Measurements from ENCODE around the gene DLGAP1. TPM values are rescaled to one million over a fixed set of nuclear protein-coding genes. Genes with fewer than 3 reads are reported as not detected.

DLGAP1 gene
- total RNA-seq, 4 donors from 2014 or later = 0.13 to 6.2 (median 0.53) TPM

DNA sequence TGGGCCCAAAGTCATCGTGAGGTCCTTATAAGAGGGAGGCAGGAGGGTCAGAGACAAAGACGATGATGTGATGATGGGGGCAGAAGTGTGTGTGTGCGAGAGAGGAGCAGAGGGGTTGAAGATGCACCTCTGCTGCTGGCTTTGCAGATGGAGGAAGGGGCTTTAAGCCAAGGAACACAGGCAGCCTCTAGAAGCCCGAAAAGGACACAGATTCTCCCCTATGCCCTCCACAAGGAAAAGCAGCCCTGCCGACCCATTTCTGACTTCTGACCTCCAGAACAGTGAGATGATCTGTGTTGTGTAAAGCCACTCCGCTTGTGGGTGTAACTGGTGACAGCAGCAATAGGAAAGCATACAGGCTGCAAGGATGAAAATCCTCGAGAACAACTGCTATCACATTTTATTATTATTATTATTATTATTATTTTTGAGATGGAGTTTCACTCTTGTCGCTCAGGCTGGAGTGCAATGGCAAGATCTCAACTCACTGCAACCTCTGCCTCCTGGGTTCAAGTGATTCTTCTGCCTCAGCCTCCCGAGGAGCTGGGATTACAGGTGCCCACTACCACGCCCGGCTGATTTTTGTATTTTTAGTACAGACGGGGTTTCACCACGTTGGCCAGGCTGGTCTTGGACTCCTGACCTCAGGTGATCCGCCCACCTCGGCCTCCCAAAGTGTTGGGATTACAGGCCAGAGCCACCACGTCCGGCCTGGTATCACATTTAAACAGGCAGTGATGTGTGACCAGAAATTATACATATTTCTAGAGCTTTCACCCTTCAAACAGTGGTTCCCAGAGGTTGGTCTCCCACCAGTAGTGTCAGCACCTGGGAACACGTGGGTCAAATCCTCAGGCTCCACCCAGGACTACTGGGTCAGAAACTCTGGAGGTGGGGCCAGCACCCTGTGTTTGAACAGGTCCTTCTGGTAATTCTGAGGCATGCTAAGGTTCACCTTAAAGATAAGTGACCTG, 834.7 kb downstream of the DLGAP1 start:
- no peak for ATAC-seq
- TF ChIP-seq CTCF (IDR thresholded peaks at IDR 0.05 in 4 of 5, conservative IDR thresholded peaks at IDR 0.05 in 1 of 5) = no peak
- no peak for TF ChIP-seq POLR2A (IDR thresholded peaks at IDR 0.05)
- H3K27me3 ChIP-seq = no peaks in the 10 kb centered on the region
- H3K4me1 ChIP-seq = peaks cover 14 to 15% of the 10 kb centered on the region in 2 donors
- no peak overlapping the region for H3K4me3 ChIP-seq
- in situ Hi-C loops (cut with MboI; ENCODE audit: low sequenced_read_pairs in 4 of 4) (no loop called here), intact Hi-C loops (cut with DNase I; ENCODE audit: low total_unique reads) (no loop called here)
- H3K9me3 ChIP-seq = no peaks in the 10 kb centered on the region
- H3K36me3 ChIP-seq = no peaks in the 10 kb centered on the region
- no peak for DNase-seq
- H3K27ac ChIP-seq = no peak overlapping the region

DNA sequence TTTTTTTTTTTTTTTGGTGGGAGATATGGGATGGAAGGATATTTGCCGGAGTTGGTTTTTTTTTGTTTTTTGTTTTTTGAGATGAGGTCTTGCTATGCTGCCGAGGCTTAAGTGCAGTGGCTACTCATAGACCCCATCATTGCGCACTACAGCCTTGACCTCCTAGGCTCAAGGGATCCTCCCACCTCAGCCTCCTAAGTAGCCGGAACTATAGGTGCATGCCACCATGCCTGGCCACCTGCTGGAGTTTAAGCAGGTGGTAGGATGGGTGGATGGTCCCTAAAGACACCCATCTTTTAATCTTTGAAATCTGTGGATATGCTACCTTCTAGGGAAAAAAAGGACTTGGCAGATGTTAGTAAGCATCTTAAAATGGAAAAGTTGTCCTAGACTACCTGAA, 835.4 kb downstream of the DLGAP1 start:
- Histone ChIP-seq H3K36me3 (no peaks in the 10 kb centered on the region), H3K4me1 (peaks cover 14 to 15% of the 10 kb centered on the region in 2 donors), H3K9me3 (no peaks in the 10 kb centered on the region), H3K27me3 (no peaks in the 10 kb centered on the region), H3K27ac (no peak overlapping the region), H3K4me3 (no peak overlapping the region)
- intact Hi-C loops (cut with DNase I; ENCODE audit: low total_unique reads) = no loop called here
- in situ Hi-C loops (cut with MboI; ENCODE audit: low sequenced_read_pairs in 4 of 4) = no loop called here
- DNase-seq = no peak
- ATAC-seq = no peak
- TF ChIP-seq CTCF (IDR thresholded peaks at IDR 0.05 in 4 of 5, conservative IDR thresholded peaks at IDR 0.05 in 1 of 5) (no peak), POLR2A (IDR thresholded peaks at IDR 0.05) (no peak)

GRCh38 chr18:3619222-3619621, 835.9 kb downstream of the DLGAP1 start:
- intact Hi-C loops (cut with DNase I; ENCODE audit: low total_unique reads) (no loop called here), in situ Hi-C loops (cut with MboI; ENCODE audit: low sequenced_read_pairs in 4 of 4) (no loop called here)
- H3K27ac ChIP-seq = no peak overlapping the region
- no peak for TF ChIP-seq POLR2A (IDR thresholded peaks at IDR 0.05)
- no peak for TF ChIP-seq CTCF (IDR thresholded peaks at IDR 0.05 in 4 of 5, conservative IDR thresholded peaks at IDR 0.05 in 1 of 5)
- ATAC-seq (no peak), DNase-seq (no peak)
- H3K9me3 ChIP-seq = no peaks in the 10 kb centered on the region
- H3K36me3 ChIP-seq = no peaks in the 10 kb centered on the region
- peaks cover 8 to 12% of the 10 kb centered on the region in 2 donors for H3K4me1 ChIP-seq
- no peaks in the 10 kb centered on the region for H3K27me3 ChIP-seq
- H3K4me3 ChIP-seq = no peak overlapping the region

DNA sequence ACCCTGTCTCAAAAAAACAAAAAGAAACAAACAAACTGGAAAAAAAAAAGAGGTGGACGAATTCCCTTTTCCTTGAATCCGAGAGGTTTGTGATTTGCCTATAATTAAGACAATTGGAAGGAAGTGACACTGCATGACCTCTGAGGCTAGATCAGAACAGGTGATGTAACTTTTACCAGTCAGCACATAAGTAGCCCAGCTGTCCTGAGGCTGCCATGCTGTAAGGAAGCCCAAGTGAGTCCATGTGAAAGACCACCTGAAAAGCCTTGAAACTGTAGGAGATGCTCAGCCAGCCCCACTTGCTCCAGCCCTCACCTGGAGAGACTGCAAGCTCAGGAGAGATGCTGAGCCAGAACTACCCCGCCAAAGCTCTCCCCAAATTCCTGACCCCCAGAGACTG, 838.4 kb downstream of the DLGAP1 start:
- H3K4me1 ChIP-seq = no peaks in the 10 kb centered on the region
- no peak overlapping the region for H3K4me3 ChIP-seq
- TF ChIP-seq POLR2A (IDR thresholded peaks at IDR 0.05) = no peak
- TF ChIP-seq CTCF (IDR thresholded peaks at IDR 0.05 in 4 of 5, conservative IDR thresholded peaks at IDR 0.05 in 1 of 5) = no peak
- no peaks in the 10 kb centered on the region for H3K36me3 ChIP-seq
- no peak overlapping the region for H3K27ac ChIP-seq
- H3K27me3 ChIP-seq = no peaks in the 10 kb centered on the region
- no peak for DNase-seq
- H3K9me3 ChIP-seq = no peaks in the 10 kb centered on the region
- ATAC-seq = no peak
- in situ Hi-C loops (cut with MboI; ENCODE audit: low sequenced_read_pairs in 4 of 4) = no loop called here
- intact Hi-C loops (cut with DNase I; ENCODE audit: low total_unique reads) = no loop called here
